ENCODE data around the gene TMEM119.
"Not testable (repeated sequence)": the region's sequence is repeated elsewhere in the genome, so short reads cannot be mapped to it uniquely, and the experiment has no call there.

Gene TMEM119

DNA sequence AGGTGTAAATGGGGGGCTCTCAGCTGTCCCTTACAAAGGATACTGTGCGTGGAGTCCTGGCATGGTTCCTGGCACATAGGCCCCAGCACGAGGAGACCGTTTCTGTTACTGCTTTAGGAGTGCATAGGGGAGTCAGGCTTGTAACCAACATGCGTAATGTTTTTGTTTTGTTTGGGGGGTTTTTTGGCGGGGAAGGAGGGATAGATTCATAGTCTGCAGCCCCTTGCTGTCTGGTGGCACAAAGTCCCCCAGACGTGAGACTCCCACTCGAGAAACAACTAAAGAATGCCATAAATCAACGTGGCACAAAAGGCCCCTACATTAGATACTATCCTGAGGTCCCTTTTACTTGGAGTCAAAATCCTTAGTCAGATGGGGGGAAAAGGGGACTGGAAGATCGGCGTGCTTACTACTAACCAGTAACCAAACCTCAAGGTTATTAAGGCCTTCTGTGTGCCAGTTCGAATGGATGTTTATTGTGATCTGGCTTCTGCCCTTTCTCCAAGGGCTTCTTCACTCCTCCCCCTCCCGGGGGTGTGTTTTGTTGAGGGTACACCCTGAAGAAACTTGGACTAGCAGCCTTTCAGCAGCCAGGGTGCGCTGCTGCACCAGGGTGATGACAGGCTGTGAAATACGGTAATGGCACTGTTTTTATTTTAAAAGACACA lies 34.6 kb downstream of the TMEM119 start:
- peak; percentile 47 for DNase-seq

DNA sequence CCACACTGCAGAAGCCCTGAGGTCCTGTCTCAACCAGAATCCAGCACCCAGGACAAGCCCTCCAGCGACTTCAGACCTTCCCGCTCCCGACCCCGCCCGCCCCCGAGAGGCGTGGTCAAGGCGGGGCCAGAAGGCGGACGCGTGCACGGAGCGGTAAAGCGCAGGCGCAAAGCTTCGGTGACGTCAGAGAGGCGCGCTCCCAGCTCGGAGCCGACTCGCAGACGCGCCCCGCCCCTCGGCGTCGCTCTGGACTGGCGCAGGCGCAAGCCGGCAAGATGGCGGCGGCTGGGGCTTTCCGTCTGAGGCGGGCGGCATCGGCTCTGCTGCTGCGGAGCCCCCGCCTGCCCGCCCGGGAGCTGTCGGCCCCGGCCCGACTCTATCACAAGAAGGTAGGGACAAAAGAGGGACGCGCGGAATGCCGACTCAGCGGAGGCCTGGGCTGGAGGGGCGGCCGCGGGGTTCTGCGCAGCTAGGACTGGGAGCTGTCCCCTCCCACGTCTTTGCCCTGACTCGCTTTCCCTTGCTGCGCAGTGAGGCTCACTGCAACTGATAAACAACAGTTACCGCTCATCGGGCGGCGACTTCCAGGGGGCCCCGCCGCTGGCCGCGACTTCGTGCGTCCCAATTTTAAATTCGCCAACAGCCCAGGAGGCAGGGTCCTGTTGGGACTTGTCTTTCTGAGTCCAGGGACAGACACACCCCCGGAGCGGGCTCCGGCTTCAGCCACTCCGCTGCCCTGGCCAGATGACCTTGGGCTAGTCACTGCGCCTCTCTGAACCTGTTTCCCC lies 35.3 kb downstream of the TMEM119 start, which contains the start of gene ISCU:
Gene ISCU, plus strand, starts transcription at position 249 of the 788 bp plus-strand sequence. Its CDS starts 27 bp downstream, at position 276.
- peak; percentile 90 for DNase-seq

DNA sequence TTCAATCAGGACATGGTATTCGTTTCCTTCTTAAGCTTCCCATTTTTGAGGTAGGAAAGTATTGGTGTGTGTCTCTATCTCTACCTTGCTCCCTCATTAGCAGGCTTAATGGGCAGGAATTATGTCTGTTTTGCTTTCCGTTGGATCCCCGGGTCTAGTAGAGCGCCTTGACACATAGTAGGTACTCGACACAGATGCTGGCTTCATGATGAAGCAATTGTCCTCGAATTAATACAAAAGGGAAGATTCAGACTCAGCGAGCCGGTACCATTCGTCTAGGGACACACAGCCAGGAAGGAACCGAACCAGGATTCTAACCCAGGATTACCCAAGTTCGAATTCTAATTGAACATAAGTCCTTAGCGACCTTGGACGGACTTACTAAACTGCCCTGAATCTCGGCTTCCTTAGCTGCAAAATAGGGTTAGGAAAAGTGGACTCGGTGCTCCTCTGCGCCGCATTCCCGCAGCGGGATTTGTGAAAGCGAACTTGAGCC lies 36.0 kb downstream of the TMEM119 start:
- DNase-seq, result no peak

DNA sequence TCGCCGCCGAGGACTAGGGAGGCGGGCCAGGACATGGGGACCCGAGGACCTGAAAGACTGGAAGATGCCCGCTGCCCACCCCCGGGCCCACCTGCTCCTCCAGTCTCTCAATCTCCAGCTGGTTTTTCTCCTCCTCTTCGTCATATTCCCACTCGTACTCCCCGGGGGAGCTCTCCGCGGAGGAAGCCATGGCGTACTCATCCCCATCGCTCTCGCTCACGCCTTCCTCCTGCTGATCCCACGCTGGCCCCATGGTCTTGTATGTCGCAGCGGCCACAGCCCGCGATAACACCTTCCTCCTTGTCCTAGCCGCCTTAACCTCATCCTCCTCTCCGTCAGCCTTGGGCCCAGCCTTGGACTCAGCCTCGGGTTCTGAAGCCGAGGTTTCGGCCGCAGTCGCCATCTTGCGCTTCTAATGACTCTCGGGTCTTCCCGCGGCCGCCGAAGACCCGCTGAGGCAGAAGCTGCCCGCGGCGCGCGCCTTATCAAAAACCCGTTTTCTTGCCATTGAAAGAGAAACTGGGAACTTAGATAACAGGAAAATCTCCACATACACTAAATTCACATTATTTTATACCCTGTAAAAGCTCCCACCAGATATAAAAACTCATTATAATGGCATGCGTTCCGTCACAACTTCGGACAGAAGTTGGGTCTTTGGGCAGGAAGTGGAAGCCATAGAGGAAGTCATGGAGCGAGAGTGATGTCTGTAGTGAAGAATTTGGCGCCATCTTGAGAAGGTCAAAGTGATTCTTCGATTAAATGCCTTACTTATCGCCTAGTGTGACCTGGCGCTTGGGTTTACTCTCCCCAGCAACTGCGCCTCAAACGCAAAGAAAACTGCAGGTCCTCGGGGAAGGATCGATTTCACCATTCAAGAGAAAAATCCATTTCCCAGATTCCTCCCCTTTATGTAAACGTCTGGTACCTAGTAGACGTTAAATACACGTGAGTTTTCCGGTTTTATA lies 36.8 kb downstream of the TMEM119 start, which contains the start of gene SART3:
Gene SART3, minus strand, starts transcription at position 422 of the 968 bp plus-strand sequence. Its CDS starts 19 bp downstream, at position 403.
- peak; percentile 88 for DNase-seq

DNA sequence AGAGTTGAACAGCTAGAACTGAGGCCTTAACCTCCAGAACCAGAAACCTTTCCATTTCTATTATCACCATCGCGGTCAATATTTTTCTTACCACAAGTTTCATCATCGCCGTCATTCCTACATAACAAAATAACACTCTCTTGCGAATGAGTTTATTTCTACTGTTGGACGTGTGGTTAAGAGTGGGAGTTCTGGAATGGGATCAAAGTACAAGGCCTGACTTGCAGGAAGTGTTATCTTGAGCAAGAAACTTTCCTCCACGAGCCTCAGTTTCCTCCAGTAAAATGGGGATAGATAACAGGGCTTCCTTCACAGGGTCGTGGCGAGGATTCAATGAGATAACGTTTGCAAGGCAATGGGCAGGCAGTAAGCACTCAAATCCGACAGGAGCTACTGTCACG lies 37.6 kb downstream of the TMEM119 start:
- no peak for DNase-seq

DNA sequence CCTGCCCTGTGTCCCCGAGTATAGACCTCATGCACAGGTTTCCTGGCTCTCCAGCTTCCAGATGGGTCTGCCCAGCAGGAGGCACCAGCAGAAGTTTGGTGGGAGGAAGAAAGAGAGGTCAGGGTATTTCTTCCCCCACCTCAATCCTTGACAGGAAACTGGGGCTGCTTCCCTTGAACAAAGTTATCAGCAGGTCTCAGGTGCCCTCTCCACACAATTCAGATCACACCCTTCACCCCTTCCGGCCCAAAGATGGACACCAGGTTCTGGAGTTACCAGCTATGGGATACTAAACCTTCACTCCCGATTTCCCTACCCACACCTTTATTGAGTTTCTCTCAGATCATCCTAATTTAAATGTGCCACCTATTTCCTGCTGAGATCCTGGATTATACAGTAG lies 38.1 kb downstream of the TMEM119 start:
- no peak for DNase-seq

DNA sequence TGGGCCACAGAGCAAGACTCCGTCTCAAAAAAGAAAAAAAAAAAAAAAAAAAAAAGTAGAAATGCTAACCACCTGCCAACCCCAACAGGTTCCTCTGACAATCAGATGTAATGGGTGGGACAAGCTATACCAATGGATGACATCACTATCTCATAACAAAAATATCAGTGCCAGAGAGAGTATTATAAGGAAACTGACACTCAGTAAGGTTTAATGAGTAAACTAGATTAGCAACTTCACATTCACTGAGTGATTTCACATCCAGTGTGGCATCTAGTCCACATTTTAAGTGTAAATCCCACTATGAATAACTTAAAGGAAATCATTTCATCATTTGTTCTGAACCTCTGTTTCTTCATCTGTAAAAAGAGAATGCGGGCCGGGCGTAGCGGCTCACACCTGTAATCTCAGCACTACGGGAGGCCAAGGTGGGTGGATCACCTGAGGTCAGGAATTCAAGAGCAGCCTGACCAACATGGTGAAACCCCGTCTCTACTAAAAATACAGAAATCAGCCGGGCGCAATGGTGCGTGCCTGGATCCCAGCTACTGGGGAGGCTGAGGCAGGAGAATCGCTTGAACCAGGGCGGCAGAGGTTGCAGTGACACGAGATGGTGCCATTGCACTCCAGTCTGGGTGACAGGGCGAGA lies 38.8 kb downstream of the TMEM119 start:
- no peak for DNase-seq

DNA sequence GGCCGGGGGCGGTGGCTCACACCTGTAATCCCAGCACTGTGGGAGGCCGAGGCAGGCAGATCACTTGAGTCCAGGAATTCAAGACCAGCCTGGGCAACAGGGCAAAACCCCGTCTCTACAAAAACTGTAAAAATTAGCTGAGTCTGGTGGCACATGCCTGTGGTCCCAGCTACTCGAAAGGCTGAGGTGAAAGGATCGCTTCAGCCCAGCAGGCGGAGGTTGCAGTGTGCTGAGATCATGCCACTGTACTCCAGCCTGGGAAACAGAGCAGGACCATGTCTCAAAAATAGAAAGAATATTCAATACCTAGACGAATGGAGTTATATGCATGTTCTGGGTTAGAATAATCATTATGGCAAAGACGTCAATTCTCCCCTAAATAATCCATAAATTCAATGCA lies 42.5 kb downstream of the TMEM119 start:
- DNase-seq, result not testable (repeated sequence)

DNA sequence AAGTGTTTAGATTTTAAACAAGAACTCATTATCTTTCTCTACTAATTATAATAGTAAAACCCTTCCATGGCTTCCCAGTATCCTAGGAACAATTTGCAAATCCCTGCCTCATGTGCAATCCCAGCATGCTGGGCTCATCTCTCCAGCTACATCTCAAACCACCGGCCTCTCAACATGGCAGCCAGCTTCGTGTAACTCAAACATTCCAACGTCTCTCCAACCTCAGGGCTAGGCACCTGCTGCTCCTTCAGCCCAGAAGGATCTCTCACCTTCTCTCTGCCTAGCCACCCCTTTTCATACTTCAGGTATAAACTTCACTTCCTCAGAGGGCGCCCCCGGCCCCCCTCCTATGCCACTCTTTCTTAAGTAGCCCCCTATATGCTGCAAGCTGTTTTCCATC lies 44.1 kb downstream of the TMEM119 start:
- no peak for DNase-seq

DNA sequence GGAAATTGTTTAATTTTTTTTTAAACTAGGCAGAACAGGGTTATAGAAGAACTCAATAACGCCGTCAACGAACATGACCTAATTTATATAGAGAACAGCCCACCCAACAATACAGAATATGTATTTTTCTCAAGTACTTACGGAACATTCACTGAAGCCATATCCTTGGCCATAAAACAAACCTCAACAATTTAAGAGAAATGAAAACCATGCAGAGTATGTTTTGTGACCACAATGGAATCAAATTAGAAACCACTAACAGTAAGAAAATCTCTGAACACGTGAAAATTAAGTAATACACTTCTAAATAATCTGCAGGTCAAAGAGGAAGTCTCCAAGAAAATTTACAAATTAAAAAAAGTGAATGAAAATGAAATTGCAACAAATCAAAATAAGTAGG lies 46.3 kb downstream of the TMEM119 start:
- DNase-seq, result no peak

DNA sequence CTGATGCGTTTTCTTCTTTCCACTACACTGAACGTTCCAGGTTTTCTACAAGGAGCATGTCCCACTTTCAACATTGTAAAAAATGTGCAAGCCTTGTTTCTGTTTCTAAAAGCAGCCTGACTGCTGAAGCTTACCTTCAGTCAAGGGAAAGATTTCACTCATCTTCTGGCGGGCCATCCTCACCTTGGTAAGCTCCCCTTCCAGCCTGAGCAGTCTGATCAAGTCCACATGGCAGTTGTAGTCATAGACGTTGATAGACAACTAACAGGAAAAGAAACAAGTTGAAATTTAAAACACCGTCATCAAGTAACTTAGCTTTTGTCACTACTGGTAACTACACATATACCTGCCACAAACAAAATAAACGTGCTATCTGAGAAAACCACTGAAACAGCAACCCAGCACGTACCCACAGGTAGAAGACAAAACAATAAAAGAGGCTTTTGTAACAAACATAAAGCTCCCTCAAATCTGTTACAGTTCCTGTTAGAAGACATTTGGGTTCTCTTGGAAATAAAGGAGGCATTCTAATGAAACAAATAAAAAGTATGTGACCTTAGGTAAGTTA lies 48.8 kb downstream of the TMEM119 start:
- no peak for DNase-seq

DNA sequence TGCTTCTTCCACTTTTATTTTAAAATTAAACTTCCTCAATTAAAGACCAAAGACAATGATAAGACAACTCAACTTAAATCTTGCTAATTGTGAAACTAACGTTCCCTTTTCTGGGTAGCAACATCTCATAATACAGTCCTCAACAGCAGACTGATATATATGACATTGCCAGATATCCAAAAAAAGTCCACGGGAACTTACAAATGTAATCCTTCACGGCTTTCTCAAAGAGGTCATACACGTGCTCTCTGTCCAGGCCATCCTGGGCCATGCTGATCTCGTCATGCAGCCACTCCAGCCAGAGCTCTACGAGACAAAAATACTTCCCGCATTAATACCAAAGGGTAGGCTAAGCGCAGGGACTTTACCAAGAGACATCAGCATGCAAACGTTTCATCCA lies 50.2 kb downstream of the TMEM119 start:
- no peak for DNase-seq

DNA sequence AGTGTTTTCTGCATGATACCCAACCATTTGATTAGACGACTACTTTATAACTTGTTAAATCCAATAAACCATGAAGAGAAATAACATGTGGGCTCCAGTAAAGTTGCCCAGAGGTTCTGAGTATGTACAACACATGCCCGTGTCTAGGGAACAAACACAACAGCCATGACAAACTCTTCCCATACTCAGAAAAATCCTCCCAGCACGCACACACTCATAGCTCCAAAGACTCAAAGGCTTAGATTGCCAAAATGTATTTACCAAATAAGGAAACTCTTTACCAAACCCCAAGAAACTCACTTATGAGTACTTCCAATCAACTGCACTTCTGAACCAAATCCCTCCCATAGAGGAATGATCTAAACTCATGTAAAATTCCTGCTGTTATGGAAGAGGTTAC lies 54.2 kb downstream of the TMEM119 start:
- no peak for DNase-seq

DNA sequence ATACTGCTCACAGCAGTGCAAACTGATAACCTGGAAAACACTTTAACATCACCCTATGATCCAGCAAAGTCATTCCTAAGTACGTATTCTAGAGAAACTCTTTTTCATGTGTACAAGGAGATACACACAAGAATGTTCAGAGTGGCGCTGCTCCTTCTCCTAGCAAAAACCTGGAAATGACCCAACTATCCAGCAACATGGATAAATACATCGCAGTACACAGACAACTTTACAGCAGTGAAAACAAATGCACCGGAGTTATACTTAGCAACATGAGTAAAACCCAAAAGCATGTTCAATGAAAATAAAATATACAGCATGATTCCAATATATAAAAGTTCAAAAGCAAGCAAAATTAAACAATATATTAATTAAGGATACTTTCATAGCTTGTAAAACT lies 55.6 kb downstream of the TMEM119 start:
- no peak for DNase-seq

All from NCI-H187 treated with DMSO at 0.1 percent for 48 hours (cell line).